Skeletal muscle tissue (tissue), 4 donors: ENCODE results near the gene ALG10. TPM values are rescaled to one million over a fixed set of nuclear protein-coding genes. Genes with fewer than 3 reads are reported as not detected.
"Not testable (repeated sequence)": the region's sequence is repeated elsewhere in the genome, so short reads cannot be mapped to it uniquely, and the experiment has no call there.

Source experiments
- H3K27ac ChIP-seq: one replicate; pipeline ENCODE4 v1.7.0; 2013; ENCODE audit warnings: mild to moderate bottlenecking, low read depth, low read length, inconsistent platforms
- H3K27me3 ChIP-seq, 3 donors: one replicate each; pipeline ENCODE4 v1.7.0; 2013; ENCODE audit warnings: low read length in 3 of 3; ENCODE audit not compliant: control insufficient read depth in 3 of 3, insufficient read depth in 3 of 3
- H3K36me3 ChIP-seq, 3 donors: one replicate each; pipeline ENCODE4 v1.7.0; 2013; ENCODE audit warnings: low read length in 3 of 3; ENCODE audit not compliant: control insufficient read depth in 3 of 3, insufficient read depth in 3 of 3
- H3K4me1 ChIP-seq, 3 donors: one replicate each; pipeline ENCODE4 v1.7.0; 2013; ENCODE audit warnings: low read length in 3 of 3, mild to moderate bottlenecking in 3 of 3; ENCODE audit not compliant: control insufficient read depth in 3 of 3, insufficient read depth in 3 of 3
- H3K4me3 ChIP-seq, 3 donors: one replicate each; pipeline ENCODE4 v1.7.0; 2013; ENCODE audit warnings: low read length in 3 of 3
- H3K9ac ChIP-seq, 3 donors: one replicate each; pipeline ENCODE4 v1.7.0; 2013; ENCODE audit warnings: low read length in 3 of 3, mild to moderate bottlenecking in 3 of 3, moderate library complexity in 2 of 3, low read depth in 1 of 3
- H3K9me3 ChIP-seq, 3 donors: one replicate each; pipeline ENCODE4 v1.7.0; 2013; ENCODE audit warnings: low read length in 3 of 3; ENCODE audit not compliant: control insufficient read depth in 3 of 3
- total RNA-seq: library from RNA; depleted of rRNA; stranded (reverse); fragments of >200 nt; gene quantifications from one replicate; pipeline ENCODE4 v1.2.3, GENCODE V29; 2014
- donor health status: Osteomylitis.

The ALG10 gene, protein sequence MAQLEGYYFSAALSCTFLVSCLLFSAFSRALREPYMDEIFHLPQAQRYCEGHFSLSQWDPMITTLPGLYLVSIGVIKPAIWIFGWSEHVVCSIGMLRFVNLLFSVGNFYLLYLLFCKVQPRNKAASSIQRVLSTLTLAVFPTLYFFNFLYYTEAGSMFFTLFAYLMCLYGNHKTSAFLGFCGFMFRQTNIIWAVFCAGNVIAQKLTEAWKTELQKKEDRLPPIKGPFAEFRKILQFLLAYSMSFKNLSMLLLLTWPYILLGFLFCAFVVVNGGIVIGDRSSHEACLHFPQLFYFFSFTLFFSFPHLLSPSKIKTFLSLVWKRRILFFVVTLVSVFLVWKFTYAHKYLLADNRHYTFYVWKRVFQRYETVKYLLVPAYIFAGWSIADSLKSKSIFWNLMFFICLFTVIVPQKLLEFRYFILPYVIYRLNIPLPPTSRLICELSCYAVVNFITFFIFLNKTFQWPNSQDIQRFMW
- 10.4 TPM for total RNA-seq

GRCh38 chr12:34022079-34022830 is at the start of gene ALG10:
Gene ALG10 (plus strand): TSS chr12:34022496. CDS start chr12:34022600, 104 bp downstream.
- Histone ChIP-seq H3K4me1 (peaks cover 0 to 9% (median 7%) of the 10 kb centered on the region in 3 donors), H3K9me3 (no peaks in the 10 kb centered on the region), H3K9ac (peak within 1 kb of the TSS; percentile 86 to 88 (median 88)), H3K4me3 (peak within 1 kb of the TSS; percentile 90 to 95 (median 92)), H3K27me3 (no peaks in the 10 kb centered on the region), H3K27ac (peak within 1 kb of the TSS; percentile 86), H3K36me3 (peaks cover 0 to 8% (median 6%) of the 10 kb centered on the region in 3 donors)

DNA sequence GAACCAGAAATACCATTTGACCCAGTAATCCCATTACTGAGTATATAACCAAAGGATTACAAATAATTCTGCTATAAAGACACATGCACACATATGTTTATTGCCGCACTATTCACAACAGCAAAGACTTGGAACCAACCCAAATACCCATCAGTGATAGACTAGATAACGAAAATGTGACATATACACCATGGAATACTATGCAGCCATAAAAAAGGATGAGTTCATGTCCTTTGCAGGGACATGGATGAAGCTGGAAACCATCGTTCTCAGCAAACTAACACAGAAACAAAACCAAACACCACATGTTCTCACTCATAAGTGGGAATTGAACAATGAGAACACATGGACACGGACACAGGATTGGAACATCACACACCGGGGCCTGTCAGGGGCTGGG is 49.4 kb upstream of the ALG10 start:
- H3K9ac ChIP-seq, H3K27ac ChIP-seq, H3K4me3 ChIP-seq, H3K9me3 ChIP-seq, H3K36me3 ChIP-seq, H3K4me1 ChIP-seq, H3K27me3 ChIP-seq: not testable (repeated sequence)

GRCh38 chr12:33977887-33978286 is 44.4 kb upstream of the ALG10 start:
- Histone ChIP-seq H3K9me3 (no peaks in the 10 kb centered on the region), H3K4me1 (no peaks in the 10 kb centered on the region)

DNA sequence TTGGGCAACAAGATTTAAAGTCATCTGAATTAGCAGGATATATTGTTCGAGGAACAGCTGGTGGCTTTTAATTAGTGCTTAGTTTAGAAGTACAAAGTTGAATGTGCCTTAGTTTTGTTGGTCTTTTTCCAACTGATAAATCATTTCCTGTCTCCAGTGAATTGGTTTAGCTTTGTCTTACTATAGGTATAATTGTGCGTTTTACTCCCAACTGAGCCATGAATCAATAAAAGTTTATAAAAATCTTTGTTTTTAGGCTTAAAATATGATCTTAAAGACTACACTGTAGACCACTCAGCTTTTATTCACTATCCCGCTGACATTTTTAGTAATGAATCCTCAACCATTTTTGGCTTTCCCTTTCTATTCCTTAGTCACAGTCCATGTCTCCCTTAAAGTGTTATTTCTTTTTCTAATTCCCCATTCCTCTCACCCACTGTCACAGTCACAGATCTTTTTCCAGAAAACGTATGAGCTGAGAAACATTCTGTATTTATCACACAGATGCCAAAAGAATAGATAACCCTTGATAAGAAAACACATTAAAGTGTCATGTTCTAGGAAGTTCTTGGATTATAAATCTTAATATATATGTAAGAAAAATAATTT is 34.0 kb upstream of the ALG10 start:
- H3K27me3 ChIP-seq: no peaks in the 10 kb centered on the region
- H3K27ac ChIP-seq: no peak overlapping the region
- H3K9me3 ChIP-seq: no peaks in the 10 kb centered on the region
- no peak overlapping the region for H3K4me3 ChIP-seq
- no peaks in the 10 kb centered on the region for H3K36me3 ChIP-seq
- no peaks in the 10 kb centered on the region for H3K4me1 ChIP-seq
- no peak overlapping the region for H3K9ac ChIP-seq

More at GRCh38 chr12:33977887-33978286, 44.4 kb upstream of the ALG10 start:
- Histone ChIP-seq H3K36me3 (no peaks in the 10 kb centered on the region), H3K27ac (no peak overlapping the region), H3K4me3 (no peak overlapping the region), H3K27me3 (no peaks in the 10 kb centered on the region), H3K9ac (no peak overlapping the region)

DNA sequence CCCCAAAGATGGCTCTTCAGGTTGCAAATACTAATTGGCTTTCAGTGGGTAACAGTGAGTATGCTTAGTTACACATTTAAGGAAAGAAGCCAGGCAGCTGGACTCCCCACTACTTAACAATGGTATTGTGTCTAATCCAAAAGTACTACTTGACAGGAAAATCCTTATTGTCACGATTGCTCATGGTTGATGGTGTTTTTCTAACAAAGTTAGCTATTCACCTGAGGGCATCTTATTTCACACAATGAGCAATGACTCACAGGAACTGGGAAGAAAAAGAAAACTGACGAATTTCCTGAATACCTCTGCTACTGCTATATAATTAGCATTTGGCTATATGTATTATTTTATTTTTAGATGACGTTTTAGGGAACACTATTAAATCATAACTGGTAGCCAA is 33.4 kb upstream of the ALG10 start:
- Histone ChIP-seq H3K4me1 (no peaks in the 10 kb centered on the region), H3K27me3 (no peaks in the 10 kb centered on the region), H3K4me3 (no peak overlapping the region), H3K27ac (no peak overlapping the region), H3K9me3 (no peaks in the 10 kb centered on the region), H3K9ac (no peak overlapping the region), H3K36me3 (no peaks in the 10 kb centered on the region)

- Histone ChIP-seq H3K4me3 (no peak overlapping the region), H3K27ac (no peak overlapping the region), H3K4me1 (no peaks in the 10 kb centered on the region), H3K36me3 (no peaks in the 10 kb centered on the region), H3K27me3 (peaks cover 0 to 2% (median 0%) of the 10 kb centered on the region in 3 donors), H3K9ac (no peak overlapping the region), H3K9me3 (no peaks in the 10 kb centered on the region)
These were observed 27.2 kb upstream of the ALG10 start for GRCh38 chr12:33994857-33995808.

DNA sequence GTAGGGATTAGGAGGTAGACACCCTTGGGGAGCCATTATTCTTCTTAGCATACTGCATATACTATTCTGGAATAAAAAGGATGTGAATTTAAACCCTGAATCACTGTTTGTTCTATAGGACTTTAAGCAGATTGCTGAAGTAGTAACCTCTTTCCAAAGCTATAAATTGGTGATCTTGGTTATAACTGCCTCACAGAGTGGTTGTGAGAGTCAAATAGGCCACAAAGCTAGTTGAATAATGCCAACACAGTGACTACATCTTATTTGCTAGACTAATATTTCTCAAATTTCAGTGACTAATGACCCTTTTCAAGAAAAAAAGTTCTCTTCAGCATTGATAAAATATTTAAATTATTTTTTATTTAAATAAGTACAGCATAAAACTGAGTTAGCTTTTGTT is 13.5 kb upstream of the ALG10 start:
- not testable (repeated sequence) for H3K4me3 ChIP-seq, H3K9ac ChIP-seq, H3K36me3 ChIP-seq, H3K27me3 ChIP-seq, H3K9me3 ChIP-seq, H3K4me1 ChIP-seq, H3K27ac ChIP-seq

DNA sequence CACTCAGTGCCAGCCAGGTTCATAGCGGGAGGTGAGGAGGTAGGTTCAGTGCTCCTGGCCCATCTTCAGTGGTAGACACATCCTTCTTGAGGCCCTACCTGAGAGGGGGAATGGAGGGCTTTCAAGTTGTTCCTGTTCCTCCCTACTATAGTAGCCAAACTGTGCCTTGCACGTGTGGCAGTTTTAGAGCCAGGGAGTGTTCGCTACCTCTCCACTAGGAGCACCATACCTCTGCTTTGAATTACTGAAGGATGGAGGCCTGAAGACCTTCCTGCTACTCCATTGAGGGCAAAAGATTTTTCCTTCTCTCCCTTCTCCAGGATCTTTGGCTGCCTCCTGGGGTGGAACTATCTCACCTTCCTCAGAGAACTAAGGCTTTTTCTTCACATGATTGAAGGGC is 5.9 kb upstream of the ALG10 start:
- no peak overlapping the region for H3K9ac ChIP-seq
- peaks cover 0 to 3% (median 0%) of the 10 kb centered on the region in 3 donors for H3K27me3 ChIP-seq
- H3K4me3 ChIP-seq: no peak overlapping the region
- no peak overlapping the region for H3K27ac ChIP-seq
- H3K9me3 ChIP-seq: no peaks in the 10 kb centered on the region
- H3K36me3 ChIP-seq: no peaks in the 10 kb centered on the region
- H3K4me1 ChIP-seq: no peaks in the 10 kb centered on the region

- peaks cover 0 to 8% (median 6%) of the 10 kb centered on the region in 3 donors for H3K36me3 ChIP-seq
- H3K9ac ChIP-seq: peak overlapping the region in 2 of 3 donors; percentile 1 to 70
- H3K27me3 ChIP-seq: peaks cover 0 to 3% (median 0%) of the 10 kb centered on the region in 3 donors
- no peak overlapping the region for H3K27ac ChIP-seq
- no peaks in the 10 kb centered on the region for H3K9me3 ChIP-seq
- H3K4me1 ChIP-seq: peaks cover 0 to 9% (median 7%) of the 10 kb centered on the region in 3 donors
- H3K4me3 ChIP-seq: no peak overlapping the region
These were observed 1.2 kb upstream of the ALG10 start for GRCh38 chr12:34021071-34021470.
